Measurements from ENCODE around the gene TCF4. TPM values are rescaled to one million over a fixed set of nuclear protein-coding genes. Genes with fewer than 3 reads are reported as not detected.

The TCF4 gene
- polyA plus RNA-seq, 1 donor (not counting 4 experiments of a cell fraction or from before 2014, with no cell fraction given), result 9.7 TPM

- Histone ChIP-seq H4K20me1 (ENCODE audit: control insufficient read depth, extremely low read depth, insufficient read depth, low read length) (no peaks in the 10 kb centered on the region), H3K27me3 (ENCODE audit: control insufficient read depth, extremely low read depth, insufficient read depth, low read length) (no peaks in the 10 kb centered on the region), H3K27ac (ENCODE audit: control insufficient read depth, insufficient read depth, low read length) (no peak overlapping the region), H3K9me3 (ENCODE audit: control insufficient read depth, low read depth, low read length) (no peaks in the 10 kb centered on the region), H3K79me2 (ENCODE audit: control insufficient read depth, insufficient read depth, low read length) (no peaks in the 10 kb centered on the region), H3K4me1 (ENCODE audit: control insufficient read depth, extremely low read depth, insufficient read depth, low read length) (no peaks in the 10 kb centered on the region), H3K9me1 (ENCODE audit: control insufficient read depth, extremely low read depth, insufficient read depth, low read length) (no peaks in the 10 kb centered on the region), H2AFZ (ENCODE audit: control insufficient read depth, low read length) (no peak overlapping the region), H3K4me3 (ENCODE audit: control insufficient read depth in 2 of 3, extremely low read depth in 1 of 3, insufficient read depth in 2 of 3, low read depth in 1 of 3, low read length in 3 of 3) (no peak overlapping the region), H3K36me3 (ENCODE audit: control insufficient read depth in 2 of 2, extremely low read depth in 1 of 2, insufficient read depth in 2 of 2, low read length in 2 of 2) (no peaks in the 10 kb centered on the region), H3K9ac (ENCODE audit: control insufficient read depth, extremely low read depth, insufficient read depth, low read length) (no peak overlapping the region), H3K4me2 (ENCODE audit: control insufficient read depth, extremely low read depth, insufficient read depth, low read depth, low read length) (no peak overlapping the region)
- FAIRE-seq, result no peak
- TF ChIP-seq, protein P1, sequence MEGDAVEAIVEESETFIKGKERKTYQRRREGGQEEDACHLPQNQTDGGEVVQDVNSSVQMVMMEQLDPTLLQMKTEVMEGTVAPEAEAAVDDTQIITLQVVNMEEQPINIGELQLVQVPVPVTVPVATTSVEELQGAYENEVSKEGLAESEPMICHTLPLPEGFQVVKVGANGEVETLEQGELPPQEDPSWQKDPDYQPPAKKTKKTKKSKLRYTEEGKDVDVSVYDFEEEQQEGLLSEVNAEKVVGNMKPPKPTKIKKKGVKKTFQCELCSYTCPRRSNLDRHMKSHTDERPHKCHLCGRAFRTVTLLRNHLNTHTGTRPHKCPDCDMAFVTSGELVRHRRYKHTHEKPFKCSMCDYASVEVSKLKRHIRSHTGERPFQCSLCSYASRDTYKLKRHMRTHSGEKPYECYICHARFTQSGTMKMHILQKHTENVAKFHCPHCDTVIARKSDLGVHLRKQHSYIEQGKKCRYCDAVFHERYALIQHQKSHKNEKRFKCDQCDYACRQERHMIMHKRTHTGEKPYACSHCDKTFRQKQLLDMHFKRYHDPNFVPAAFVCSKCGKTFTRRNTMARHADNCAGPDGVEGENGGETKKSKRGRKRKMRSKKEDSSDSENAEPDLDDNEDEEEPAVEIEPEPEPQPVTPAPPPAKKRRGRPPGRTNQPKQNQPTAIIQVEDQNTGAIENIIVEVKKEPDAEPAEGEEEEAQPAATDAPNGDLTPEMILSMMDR (optimal IDR thresholded peaks at IDR 0.05 in 1 of 3, IDR thresholded peaks at IDR 0.05 in 1 of 3, conservative IDR thresholded peaks at IDR 0.05 in 1 of 3; ENCODE audit: extremely low read depth in 1 of 3, insufficient read depth in 2 of 3, low read length in 3 of 3), result no peak
- TF ChIP-seq EZH2 (IDR thresholded peaks at IDR 0.05; ENCODE audit: low read length), result no peak
- dilution Hi-C loops (cut with MboI; ENCODE audit: extremely low pct_ligation_motif_present, low sequenced_read_pairs), result no loop called here
- DNase-seq (ENCODE audit: low read depth, low spot score), result no peak
Measured at GRCh38 chr18:55337908-55338521, 250.0 kb downstream of the TCF4 start.

- Histone ChIP-seq H3K4me1 (ENCODE audit: control insufficient read depth, extremely low read depth, insufficient read depth, low read length) (no peaks in the 10 kb centered on the region), H4K20me1 (ENCODE audit: control insufficient read depth, extremely low read depth, insufficient read depth, low read length) (no peaks in the 10 kb centered on the region), H3K9ac (ENCODE audit: control insufficient read depth, extremely low read depth, insufficient read depth, low read length) (no peak overlapping the region), H3K4me3 (ENCODE audit: control insufficient read depth in 2 of 3, extremely low read depth in 1 of 3, insufficient read depth in 2 of 3, low read depth in 1 of 3, low read length in 3 of 3) (no peak overlapping the region), H3K9me1 (ENCODE audit: control insufficient read depth, extremely low read depth, insufficient read depth, low read length) (no peaks in the 10 kb centered on the region), H3K27me3 (ENCODE audit: control insufficient read depth, extremely low read depth, insufficient read depth, low read length) (no peaks in the 10 kb centered on the region), H2AFZ (ENCODE audit: control insufficient read depth, low read length) (no peak overlapping the region), H3K36me3 (ENCODE audit: control insufficient read depth in 2 of 2, extremely low read depth in 1 of 2, insufficient read depth in 2 of 2, low read length in 2 of 2) (no peaks in the 10 kb centered on the region), H3K27ac (ENCODE audit: control insufficient read depth, insufficient read depth, low read length) (no peak overlapping the region), H3K79me2 (ENCODE audit: control insufficient read depth, insufficient read depth, low read length) (no peaks in the 10 kb centered on the region), H3K9me3 (ENCODE audit: control insufficient read depth, low read depth, low read length) (no peaks in the 10 kb centered on the region), H3K4me2 (ENCODE audit: control insufficient read depth, extremely low read depth, insufficient read depth, low read depth, low read length) (no peak overlapping the region)
- FAIRE-seq (no peak), DNase-seq (ENCODE audit: low read depth, low spot score) (no peak)
- dilution Hi-C loops (cut with MboI; ENCODE audit: extremely low pct_ligation_motif_present, low sequenced_read_pairs), result no loop called here
- TF ChIP-seq EZH2 (IDR thresholded peaks at IDR 0.05; ENCODE audit: low read length), result no peak
- TF ChIP-seq, protein P1 (optimal IDR thresholded peaks at IDR 0.05 in 1 of 3, IDR thresholded peaks at IDR 0.05 in 1 of 3, conservative IDR thresholded peaks at IDR 0.05 in 1 of 3; ENCODE audit: extremely low read depth in 1 of 3, insufficient read depth in 2 of 3, low read length in 3 of 3), result no peak
Measured at GRCh38 chr18:55337138-55337537, 250.9 kb downstream of the TCF4 start.

Data from keratinocyte (primary cell).